Psoas muscle (tissue), 8 donors: ENCODE data around the gene HYAL3. TPM values are rescaled to one million over a fixed set of nuclear protein-coding genes. Genes with fewer than 3 reads are reported as not detected.
"Not testable (repeated sequence)": the region's sequence is repeated elsewhere in the genome, so short reads cannot be mapped to it uniquely, and the experiment has no call there.

ENCODE experiments used
- ATAC-seq, 4 donors: fragments of 200-7000 bp; cut with Tn5 transposase; one replicate each; pipeline ENCODE4 v1.9.1; 2020; ENCODE audit warnings: moderate library complexity in 3 of 4, mild to moderate bottlenecking in 2 of 4
- DNase-seq, 2 donors: peaks; one replicate each; pipeline ENCODE4 v3.0.0-alpha.2; 2020
- H3K27ac ChIP-seq: fragments of 200-600 bp; one replicate; pipeline ENCODE4 v1.8.0; 2022
- H3K27me3 ChIP-seq, 3 donors: fragments of 200-600 bp in 1 of 3; one replicate each; pipeline versions ENCODE4 v1.6.1 to v1.8.0; 2013 to 2022; ENCODE audit warnings: low read length in 2 of 3, mild to moderate bottlenecking in 2 of 3, moderate library complexity in 1 of 3; ENCODE audit not compliant: insufficient read depth in 3 of 3
- H3K36me3 ChIP-seq, 2 donors: fragments of 200-600 bp in 1 of 2; one replicate each; pipeline versions ENCODE4 v1.6.1 to v1.8.0; 2013 to 2022; ENCODE audit warnings: low read depth in 1 of 2, mild to moderate bottlenecking in 1 of 2, moderate library complexity in 1 of 2; ENCODE audit not compliant: insufficient read depth in 1 of 2
- H3K4me1 ChIP-seq: fragments of 200-600 bp; one replicate; pipeline ENCODE4 v1.8.0; 2022
- H3K4me3 ChIP-seq: fragments of 200-600 bp; one replicate; pipeline ENCODE4 v1.8.0; 2022; ENCODE audit warnings: mild to moderate bottlenecking
- H3K9me3 ChIP-seq: fragments of 200-600 bp; one replicate; pipeline ENCODE4 v1.8.0; 2022
- CTCF ChIP-seq: fragments of 200-600 bp; IDR thresholded peaks from one replicate; pipeline ENCODE4 v1.8.0; 2022; ENCODE audit warnings: antibody characterized with exemption
- WGBS, 3 donors: extraction: QIAGEN DNeasy Blood & Tissue Kit; methylation state at CpG; one replicate each; pipeline versions ENCODE4 v1.1.6 to v1.1.7; 2013; 5-methylcytosine and 5-hydroxymethylcytosine counted together
- intact Hi-C, 2 donors: fragments of 100-400 bp; cut with DNase I; formaldehyde crosslinking; loops; one replicate each; pipeline versions ENCODE4 v1.11.0 to v1.14.2; 2022
- polyA plus RNA-seq, 3 donors: library from polyadenylated mRNA; stranded (reverse); fragments of 200-250 nt; gene quantifications; one replicate each; pipeline ENCODE4 v1.2.3, GENCODE V29; 2013
- total RNA-seq, 4 donors: library from RNA; stranded (reverse); fragmentation: NEBNext Ultra II Directional in 2 of 4; extraction: Animal tissue kit (Norgen Biotek cat#: 25700) in 2 of 4; gene quantifications; one replicate each; pipeline versions ENCODE4 v1.2.1 to v1.2.4, GENCODE V29; 2021 to 2023
- donor health status: healthy with polysubstance abuse.
- donor health status: DM: no; HTN: no; CAD: no; lungs with moderate emphysema.
- donor health status: Bipolar disorder and iron deficiency.
- donor health status: healthy.
- donor health status: DM: yes; HTN: yes; CAD: no.
- donor health status: DM: no; HTN: no; CAD: no.
- donor health status: DM: no; HTN: no; CAD: no.
- donor health status: DM: yes; HTN: yes; CAD: no.

Gene HYAL3
- total and polyA plus RNA-seq, 7 donors, result 0.23 to 3.4 (median 0.65) TPM

DNA sequence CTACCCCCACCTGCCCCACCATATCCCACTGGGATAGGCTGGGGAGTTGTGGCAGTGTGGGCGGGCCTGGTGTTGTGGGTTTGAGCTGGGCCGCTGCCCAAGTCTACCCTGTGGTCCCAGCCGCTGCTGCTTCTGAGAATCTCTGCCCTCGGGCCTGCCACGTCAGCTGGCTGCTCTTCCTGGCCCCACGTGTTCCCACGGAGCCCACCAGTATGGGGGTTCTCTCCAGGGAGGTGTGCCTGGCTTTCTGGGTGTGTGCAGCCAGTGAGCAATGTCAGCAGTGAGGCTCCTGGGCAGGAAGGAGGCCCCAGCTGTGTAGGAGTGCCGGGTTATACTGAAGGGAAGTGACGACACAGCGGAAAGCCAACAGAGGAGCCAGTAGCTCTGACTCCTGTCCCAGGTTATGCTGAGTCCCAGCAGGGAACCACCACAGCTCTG lies 52.7 kb downstream of the HYAL3 start:
- no peaks in the 10 kb centered on the region for H3K36me3 ChIP-seq
- TF ChIP-seq CTCF, result no peak
- H3K4me1 ChIP-seq, result peaks cover 69% of the 10 kb centered on the region
- H3K27ac ChIP-seq, result peak overlapping the region; percentile 80
- H3K4me3 ChIP-seq, result peak overlapping the region; percentile 82
- H3K9me3 ChIP-seq, result no peaks in the 10 kb centered on the region
- DNase-seq (peak in 1 of 2 donors; percentile 51), ATAC-seq (peak; percentile 12 to 29 (median 21))
- no peaks in the 10 kb centered on the region for H3K27me3 ChIP-seq
- intact Hi-C loops, result loop anchor here (2.0 kb wide), 1 partner anchor 20 kb away; no protein-coding TSS in a partner anchor
- WGBS, 3 donors, result 22 to 33% (median 30%) methylated on average over 7 to 10 of the region's 10 CpGs

DNA sequence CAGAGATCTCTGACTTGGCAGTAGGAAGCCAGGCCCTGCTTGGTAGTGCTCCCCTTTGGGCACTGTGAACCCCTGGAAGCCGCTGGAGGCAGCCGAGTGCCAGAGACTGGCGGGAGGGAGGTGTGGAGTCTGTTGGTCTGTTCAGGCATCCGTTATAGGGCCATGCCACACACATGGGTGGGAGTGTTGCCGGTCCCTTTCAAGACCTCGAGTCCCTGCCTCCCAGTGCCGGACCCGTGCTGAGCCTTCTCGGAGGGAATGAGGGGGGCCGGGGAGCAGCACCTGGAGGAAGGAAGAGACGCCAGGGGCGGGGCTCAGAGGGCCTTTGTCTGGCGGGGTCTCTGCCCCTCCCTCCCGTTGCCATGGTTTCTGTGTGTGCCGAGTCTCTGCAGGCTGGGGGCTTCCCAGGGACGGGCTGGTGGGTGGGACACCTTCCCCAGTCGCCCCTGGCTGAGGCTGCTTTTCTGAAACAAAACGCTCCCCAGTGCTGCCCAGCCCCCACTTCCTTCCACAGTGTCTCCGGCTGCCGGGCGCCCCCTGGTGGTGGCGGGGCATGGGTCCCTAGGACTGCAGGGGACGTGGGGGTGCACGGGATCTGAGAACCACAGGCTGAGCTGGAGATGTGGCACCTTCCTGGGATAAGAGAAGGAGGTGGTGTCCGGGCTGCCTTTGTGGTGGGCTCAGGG lies 53.2 kb downstream of the HYAL3 start:
- 2 to 3% (median 3%) methylated on average over 24 to 25 of the region's 25 CpGs for WGBS, 3 donors
- Histone ChIP-seq H3K27me3 (no peaks in the 10 kb centered on the region), H3K9me3 (no peaks in the 10 kb centered on the region), H3K36me3 (no peaks in the 10 kb centered on the region), H3K27ac (peak overlapping the region; percentile 80), H3K4me1 (peaks cover 67% of the 10 kb centered on the region), H3K4me3 (peak overlapping the region; percentile 82)
- DNase-seq, result peak; percentile 94 to 96
- intact Hi-C loops, result loop anchor here (2.0 kb wide), 1 partner anchor 19 kb away; no protein-coding TSS in a partner anchor
- TF ChIP-seq CTCF, result peak; percentile 98
- ATAC-seq, result peak; percentile 83 to 91 (median 89)

DNA sequence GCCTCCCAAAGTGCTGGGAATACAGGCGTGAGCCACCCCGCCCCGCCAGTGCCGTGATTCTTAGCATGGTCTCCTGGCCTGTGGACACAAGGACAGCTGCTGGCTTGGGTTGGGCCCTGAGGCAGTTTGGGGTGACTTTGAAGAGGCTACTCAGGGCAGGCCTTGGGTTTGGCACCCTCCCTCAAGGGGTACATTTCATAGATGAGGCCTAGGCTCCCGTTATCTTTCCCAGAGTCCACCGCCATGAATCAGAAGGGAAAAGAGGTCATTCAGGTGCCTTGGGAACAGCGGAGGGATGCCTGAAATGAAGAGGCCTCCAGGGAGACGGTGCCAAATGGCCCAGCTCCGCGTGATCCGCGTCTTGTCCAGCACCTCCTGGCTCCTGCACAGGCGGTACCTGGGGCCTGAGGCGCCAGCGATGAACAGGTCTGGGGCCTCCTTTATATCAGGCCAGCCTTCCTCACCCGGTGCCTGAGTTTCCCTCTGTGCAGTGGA lies 53.9 kb downstream of the HYAL3 start:
- DNase-seq (no peak), ATAC-seq (no peak)
- Histone ChIP-seq H3K4me1 (peaks cover 60% of the 10 kb centered on the region), H3K9me3 (no peaks in the 10 kb centered on the region), H3K27ac (peak overlapping the region; percentile 80), H3K4me3 (peak overlapping the region; percentile 82), H3K27me3 (no peaks in the 10 kb centered on the region), H3K36me3 (no peaks in the 10 kb centered on the region)
- intact Hi-C loops, result no loop called here
- no peak for TF ChIP-seq CTCF
- 61 to 68% (median 67%) methylated on average over 16 of the region's 16 CpGs for WGBS, 3 donors

DNA sequence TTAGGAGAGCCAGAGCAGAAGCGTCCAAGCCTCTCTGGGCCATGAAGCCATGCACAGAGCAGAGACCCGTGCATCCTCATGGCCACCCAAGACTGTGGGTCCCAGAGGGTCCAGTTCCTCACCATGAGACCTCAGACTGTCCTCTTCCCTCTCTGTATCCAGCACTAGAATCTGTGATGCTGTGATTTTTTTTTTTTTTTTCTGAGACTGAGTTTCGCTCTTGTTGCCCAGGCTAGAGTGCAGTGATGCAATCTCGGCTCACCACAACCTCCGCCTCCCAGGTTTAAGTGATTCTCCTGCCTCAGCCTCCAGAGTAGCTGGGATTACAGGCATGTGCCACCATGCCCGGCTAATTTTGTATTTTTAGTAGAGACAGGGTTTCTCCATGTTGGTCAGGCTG lies 54.4 kb downstream of the HYAL3 start:
- H3K4me1 ChIP-seq, result peaks cover 56% of the 10 kb centered on the region
- H3K9me3 ChIP-seq, intact Hi-C loops, H3K27me3 ChIP-seq, ATAC-seq, H3K36me3 ChIP-seq, DNase-seq: not testable (repeated sequence)
- H3K27ac ChIP-seq, result peak overlapping the region; percentile 80
- peak overlapping the region; percentile 82 for H3K4me3 ChIP-seq
- 69 to 82% (median 78%) methylated on average over 5 to 6 of the region's 6 CpGs for WGBS, 3 donors

GRCh38 chr3:50243543-50243895 lies 55.7 kb downstream of the HYAL3 start:
- H3K9me3 ChIP-seq, result no peaks in the 10 kb centered on the region
- no peak for DNase-seq
- WGBS, 3 donors, result 68 to 69% (median 68%) methylated on average over 4 of the region's 4 CpGs
- H3K27me3 ChIP-seq, result no peaks in the 10 kb centered on the region
- peak overlapping the region; percentile 29 for H3K4me3 ChIP-seq
- no peaks in the 10 kb centered on the region for H3K36me3 ChIP-seq
- peak overlapping the region; percentile 74 for H3K27ac ChIP-seq
- intact Hi-C loops, result no loop called here
- TF ChIP-seq CTCF, result no peak
- ATAC-seq, result no peak
- peaks cover 52% of the 10 kb centered on the region for H3K4me1 ChIP-seq
